DMS 273 (cell line): ENCODE data around the gene MYO3B.
"Not testable (repeated sequence)": the region's sequence is repeated elsewhere in the genome, so short reads cannot be mapped to it uniquely, and the experiment has no call there.

Experiments
- DNase-seq: peaks from one replicate; lab custom pipeline; 2025; ENCODE audit not compliant: unreplicated experiment; lab: John Stamatoyannopoulos, UW

Gene MYO3B

GRCh38 chr2:170206805-170207407 is 29.0 kb downstream of the MYO3B start:
- DNase-seq = no peak

- DNase-seq = no peak
Measured at GRCh38 chr2:170207901-170208300, 30.0 kb downstream of the MYO3B start.

- DNase-seq = no peak
Measured at GRCh38 chr2:170208967-170209366, 31.0 kb downstream of the MYO3B start.

GRCh38 chr2:170212625-170213280 is 34.8 kb downstream of the MYO3B start:
- DNase-seq = no peak

GRCh38 chr2:170213281-170213625 is 35.3 kb downstream of the MYO3B start:
- DNase-seq = not testable (repeated sequence)

- DNase-seq = no peak
Measured at GRCh38 chr2:170213651-170214050, 35.7 kb downstream of the MYO3B start.

- DNase-seq = peak; percentile 26
Measured at GRCh38 chr2:170214309-170214948, 36.5 kb downstream of the MYO3B start.

- peak; percentile 26 for DNase-seq
Measured at GRCh38 chr2:170215021-170215420, 37.1 kb downstream of the MYO3B start.

GRCh38 chr2:170216428-170216827 is 38.5 kb downstream of the MYO3B start:
- DNase-seq = no peak

- peak; percentile 7 for DNase-seq
Measured at GRCh38 chr2:170216981-170217380, 39.0 kb downstream of the MYO3B start.

- no peak for DNase-seq
Measured at GRCh38 chr2:170217778-170218251, 39.9 kb downstream of the MYO3B start.

GRCh38 chr2:170218456-170218855 is 40.5 kb downstream of the MYO3B start:
- peak; percentile 41 for DNase-seq

GRCh38 chr2:170218931-170219330 is 41.0 kb downstream of the MYO3B start:
- peak; percentile 18 for DNase-seq

GRCh38 chr2:170221317-170222288 is 43.7 kb downstream of the MYO3B start:
- peak; percentile 17 for DNase-seq

GRCh38 chr2:170222298-170222697 is 44.4 kb downstream of the MYO3B start:
- DNase-seq = peak; percentile 34

- no peak for DNase-seq
Measured at GRCh38 chr2:170222842-170223241, 44.9 kb downstream of the MYO3B start.

- peak; percentile 74 for DNase-seq
Measured at GRCh38 chr2:170224692-170225294, 46.8 kb downstream of the MYO3B start.

GRCh38 chr2:170226216-170226615 is 48.3 kb downstream of the MYO3B start:
- no peak for DNase-seq

- no peak for DNase-seq
Measured at GRCh38 chr2:170227507-170227947, 49.6 kb downstream of the MYO3B start.

GRCh38 chr2:170227951-170228350 is 50.0 kb downstream of the MYO3B start:
- no peak for DNase-seq

GRCh38 chr2:170228429-170228828 is 50.5 kb downstream of the MYO3B start:
- DNase-seq = no peak
